Germinal center (tissue), 1 donor: ENCODE data around the gene KNTC1.
"Not testable (repeated sequence)": the region's sequence is repeated elsewhere in the genome, so short reads cannot be mapped to it uniquely, and the experiment has no call there.

Source experiments
- DNase-seq: peaks from one replicate; pipeline ENCODE4 v3.0.0; 2012; ENCODE audit warnings: mixed read lengths, low spot score

KNTC1 gene

DNA sequence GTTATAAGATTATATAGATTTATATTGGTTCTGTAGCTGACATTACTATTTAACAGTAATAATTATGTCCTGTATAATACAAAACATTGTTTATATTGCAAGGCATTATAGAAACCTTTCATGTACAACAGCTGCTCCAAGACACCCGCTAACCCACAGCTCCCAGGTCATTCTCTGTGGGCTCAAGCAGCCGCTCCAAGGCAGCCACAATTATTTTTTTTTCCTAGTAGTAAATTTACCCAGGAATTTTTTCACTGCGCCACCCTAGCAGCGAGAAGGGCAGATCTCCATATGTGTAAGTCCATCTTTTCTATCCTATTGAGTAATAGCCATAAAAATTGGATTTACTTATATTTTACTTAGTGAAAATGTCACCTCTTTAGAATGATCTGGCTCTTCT is 36.3 kb downstream of the KNTC1 start:
- no peak for DNase-seq

DNA sequence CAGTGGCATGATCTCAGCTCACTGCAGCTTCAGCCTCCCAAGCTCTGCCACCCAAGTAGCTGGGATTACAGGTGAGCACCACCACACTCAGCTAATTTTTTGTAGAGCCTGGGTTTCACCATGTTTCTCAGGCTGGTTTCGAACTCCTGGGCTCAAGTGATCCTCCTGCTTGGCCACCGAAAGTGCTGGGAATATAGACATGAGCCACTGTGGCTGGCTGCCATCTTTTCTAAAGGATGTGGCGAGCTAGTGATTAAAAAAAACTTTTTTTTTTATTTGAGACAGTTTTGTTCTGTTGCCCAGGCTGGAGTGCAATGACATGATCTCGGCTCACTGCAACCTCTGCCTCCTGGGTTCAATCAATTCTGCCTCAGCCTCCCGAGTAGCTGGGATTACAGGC is 39.8 kb downstream of the KNTC1 start:
- DNase-seq, result not testable (repeated sequence)

DNA sequence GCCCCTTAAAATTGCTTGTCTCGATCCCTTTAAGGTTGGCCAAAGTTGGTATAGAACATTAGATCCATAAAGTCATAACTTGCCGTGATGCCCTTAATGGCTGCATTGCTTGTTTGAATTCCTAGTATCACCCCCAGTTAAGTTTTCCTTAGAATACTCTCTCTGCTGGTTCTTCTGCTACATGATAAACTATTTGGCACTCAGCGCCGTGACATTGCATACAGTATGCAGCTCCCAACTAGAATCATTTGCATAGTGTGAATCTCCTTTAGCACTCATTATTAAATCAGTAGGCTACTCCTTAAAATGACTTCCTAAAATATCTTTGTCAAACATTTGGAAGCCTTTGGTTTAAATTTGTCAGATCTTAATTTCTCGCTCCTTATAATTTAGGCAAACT is 42.2 kb downstream of the KNTC1 start:
- no peak for DNase-seq

DNA sequence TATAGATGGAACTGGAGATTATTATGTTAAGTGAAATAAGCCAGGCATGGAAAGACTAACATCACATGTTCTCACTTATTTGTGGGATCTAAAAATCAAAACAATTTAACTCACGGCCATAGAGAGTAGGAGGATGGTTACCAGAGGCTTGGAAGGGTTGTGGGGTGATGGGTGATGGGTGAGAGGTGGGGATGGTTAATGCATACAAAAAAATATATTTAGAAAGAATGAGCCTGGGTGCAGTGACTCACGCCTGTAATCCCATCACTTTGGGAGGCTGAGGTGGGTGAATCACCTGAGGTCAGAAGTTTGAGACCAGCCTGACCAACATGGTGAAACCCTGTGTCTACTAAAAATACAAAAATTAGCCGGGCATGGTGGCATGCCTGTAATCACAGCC is 43.0 kb downstream of the KNTC1 start:
- not testable (repeated sequence) for DNase-seq

DNA sequence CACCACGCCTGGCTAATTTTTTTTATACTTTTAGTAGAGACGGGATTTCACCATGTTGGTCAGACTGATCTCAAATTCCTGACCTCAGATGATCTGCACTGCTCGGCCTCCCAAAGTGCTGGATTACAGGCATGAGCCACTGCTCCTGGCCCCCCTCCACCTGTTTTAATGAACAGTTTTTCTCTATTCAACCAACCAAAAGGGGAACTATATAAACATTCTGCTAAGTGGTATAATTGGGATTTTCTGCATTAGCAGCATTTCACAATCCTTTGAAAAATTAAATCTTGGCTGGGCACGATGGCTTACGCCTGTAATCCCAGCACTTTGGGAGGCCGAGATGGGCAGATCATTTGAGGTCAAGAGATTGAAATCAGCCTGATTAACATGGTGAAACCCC is 44.8 kb downstream of the KNTC1 start:
- no peak for DNase-seq

DNA sequence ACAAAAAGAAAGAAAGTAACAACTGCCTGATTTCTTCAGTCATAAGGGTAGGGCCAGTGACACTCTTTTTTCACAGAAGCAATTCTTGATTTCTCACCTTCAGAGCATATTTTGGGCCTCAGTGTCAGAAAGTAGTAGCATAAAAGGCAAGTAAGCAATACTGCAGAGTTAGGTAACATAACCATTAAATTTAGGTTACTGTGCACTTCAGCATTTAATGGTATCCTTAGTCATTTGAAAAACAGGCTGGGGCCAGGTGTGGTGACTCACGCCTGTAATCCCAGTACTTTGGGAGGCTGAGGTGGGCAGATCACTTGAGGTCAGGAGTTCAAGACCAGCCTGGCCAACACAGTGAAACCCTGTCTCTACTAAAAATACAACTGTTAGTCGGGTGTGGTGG is 56.2 kb downstream of the KNTC1 start:
- DNase-seq, result not testable (repeated sequence)

DNA sequence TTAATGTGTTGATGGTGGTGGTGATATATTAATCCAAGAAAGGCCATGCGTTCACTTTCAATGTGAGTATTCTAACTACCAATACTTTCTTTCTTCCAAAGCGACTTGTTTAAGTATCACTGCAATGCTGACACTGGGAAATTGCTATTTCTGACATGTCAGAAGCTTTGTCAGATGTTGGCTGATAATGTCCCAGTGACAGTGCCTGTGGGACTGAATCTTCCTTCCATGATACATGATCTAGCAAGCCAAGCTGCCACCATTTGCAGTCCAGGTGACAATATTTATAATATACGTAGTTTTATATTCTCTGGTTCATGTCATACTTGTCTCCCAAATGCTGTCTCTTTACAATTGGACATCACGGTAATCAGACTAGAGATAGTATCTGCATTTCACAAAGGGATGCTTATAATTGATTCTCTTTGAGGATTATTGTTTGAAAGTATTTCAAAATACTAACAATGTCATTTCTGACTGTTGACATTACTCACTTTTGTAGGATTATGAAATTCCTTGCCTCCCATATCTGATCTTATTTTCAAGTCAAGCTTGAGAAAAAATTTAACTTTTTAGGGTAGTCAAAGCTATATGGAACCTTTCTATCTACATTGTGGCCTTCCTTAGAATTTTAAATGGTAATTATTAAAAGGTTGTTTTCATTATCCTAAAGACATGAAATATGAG is 57.3 kb downstream of the KNTC1 start:
- DNase-seq, result no peak

DNA sequence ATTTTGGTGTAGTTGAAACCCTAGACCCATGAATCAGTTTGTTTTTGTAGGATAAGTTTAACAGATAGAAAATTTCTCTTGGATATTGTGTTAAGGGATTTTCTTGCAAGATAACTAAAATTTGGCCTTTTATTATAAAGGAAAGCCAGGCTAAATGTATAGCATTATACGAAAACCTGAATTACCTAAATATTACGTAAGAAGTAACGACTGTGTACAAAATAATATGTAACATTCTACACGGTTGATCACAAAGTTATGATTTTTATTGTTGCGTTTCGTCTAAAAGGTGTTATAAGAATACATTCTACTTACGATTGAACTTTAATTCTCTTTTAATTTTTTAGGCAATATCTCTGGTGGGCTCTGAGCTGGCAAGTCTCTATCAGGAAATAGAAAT is 63.9 kb downstream of the KNTC1 start:
- no peak for DNase-seq

DNA sequence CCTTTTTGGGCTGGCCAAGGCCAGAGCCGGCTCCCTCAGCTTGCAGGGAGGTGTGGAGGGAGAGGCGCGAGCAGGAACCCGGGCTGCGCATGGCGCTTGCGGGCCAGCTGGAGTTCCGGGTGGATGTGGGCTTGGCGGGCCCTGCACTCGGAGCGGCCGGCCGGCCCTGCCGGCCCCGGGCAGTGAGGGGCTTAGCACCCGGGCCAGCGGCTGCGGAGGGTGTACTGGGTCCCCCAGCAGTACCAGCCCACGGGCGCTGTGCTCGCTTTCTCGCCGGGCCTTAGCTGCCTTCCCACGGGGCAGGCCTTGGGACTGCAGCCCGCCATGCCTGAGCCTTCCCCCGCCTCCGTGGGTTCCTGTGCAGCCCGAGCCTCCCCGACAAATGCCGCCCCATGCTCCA is 64.9 kb downstream of the KNTC1 start:
- not testable (repeated sequence) for DNase-seq

DNA sequence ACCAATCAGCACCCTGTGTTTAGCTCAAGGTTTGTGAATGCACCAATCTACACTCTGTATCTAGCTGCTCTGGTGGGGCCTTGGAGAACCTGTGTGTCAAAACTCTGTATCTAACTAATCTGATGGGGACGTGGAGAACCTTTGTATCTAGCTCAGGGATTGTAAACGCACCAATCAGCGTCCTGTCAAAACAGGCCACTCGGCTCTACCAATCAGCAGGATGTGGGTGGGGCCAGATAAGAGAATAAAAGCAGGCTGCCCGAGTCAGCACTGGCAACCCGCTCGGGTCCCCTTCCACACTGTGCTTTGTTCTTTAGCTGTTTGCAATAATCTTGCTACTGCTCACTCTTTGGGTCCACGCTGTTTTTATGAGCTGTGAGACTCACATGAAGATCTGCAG is 65.5 kb downstream of the KNTC1 start:
- not testable (repeated sequence) for DNase-seq

DNA sequence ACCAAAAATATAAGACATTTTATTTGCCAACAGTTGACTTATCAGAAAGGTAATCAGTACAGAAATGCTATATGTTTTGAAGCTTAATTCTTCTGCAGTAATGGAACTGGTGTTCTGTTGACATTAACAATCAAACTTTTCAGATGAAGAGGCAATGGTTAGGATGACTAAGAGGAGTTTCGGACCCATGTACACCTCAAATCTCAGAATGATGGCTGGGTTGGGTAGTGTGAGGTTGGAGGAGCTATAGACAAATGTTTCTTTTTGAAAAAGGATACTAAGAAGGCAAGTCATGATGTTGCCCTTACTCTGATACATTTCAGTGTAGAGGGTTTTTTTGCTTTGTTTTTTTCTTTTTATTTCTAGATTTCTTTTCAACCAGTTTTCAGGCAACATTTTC is 66.9 kb downstream of the KNTC1 start:
- DNase-seq, result no peak

DNA sequence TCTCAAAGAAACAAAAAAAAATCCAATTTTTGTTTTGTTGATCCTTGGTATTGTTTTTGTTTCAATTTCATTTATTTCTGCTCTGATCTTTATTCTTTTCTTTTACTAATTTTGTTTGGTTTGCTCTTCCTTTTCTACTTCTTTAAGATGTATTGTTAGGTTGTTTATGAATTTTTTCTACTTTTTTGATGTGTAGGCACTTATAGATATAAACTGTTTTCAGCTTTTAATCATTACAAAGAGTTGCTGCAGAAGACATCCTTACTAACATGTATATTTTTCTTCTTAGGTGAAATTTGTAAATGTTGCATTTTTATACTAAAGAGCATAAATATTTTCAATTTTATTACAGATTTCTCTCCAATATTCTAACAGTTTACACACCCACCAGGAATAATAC is 69.8 kb downstream of the KNTC1 start:
- no peak for DNase-seq

DNA sequence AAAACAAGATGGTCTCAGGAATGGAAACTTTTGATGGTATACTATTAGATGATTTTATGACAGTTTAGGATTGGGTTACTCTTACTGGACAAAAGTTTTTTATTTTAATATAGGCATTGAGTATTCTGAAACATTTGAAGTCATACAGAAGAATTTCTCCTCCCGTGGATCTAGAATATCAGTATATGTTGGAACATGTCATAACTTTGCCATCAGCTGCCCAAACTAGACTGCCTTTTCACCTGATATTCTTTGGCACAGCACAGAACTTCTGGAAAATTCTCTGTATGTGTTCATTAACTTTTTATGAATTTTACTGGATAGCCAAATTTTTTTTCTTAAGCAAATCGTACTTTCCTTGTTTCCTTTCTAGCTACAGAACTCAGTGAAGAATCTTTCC is 75.4 kb downstream of the KNTC1 start:
- no peak for DNase-seq

DNA sequence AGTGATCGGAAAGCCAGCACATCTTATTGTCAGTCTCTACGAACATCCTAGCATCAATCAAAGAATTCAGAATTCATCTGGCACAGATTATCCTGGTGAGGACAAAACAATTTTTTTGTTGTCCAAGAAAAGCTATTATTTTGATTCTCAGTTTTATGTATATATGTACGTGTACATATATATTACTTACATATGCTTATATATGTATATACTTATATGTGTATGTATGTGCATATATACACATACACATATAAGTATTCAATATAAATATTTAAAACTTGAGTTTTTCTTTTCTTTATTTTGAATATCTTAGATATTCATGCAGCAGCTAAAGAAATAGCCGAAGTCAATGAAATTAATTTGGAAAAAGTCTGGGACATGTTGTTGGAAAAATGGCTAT is 77.9 kb downstream of the KNTC1 start:
- DNase-seq, result no peak

DNA sequence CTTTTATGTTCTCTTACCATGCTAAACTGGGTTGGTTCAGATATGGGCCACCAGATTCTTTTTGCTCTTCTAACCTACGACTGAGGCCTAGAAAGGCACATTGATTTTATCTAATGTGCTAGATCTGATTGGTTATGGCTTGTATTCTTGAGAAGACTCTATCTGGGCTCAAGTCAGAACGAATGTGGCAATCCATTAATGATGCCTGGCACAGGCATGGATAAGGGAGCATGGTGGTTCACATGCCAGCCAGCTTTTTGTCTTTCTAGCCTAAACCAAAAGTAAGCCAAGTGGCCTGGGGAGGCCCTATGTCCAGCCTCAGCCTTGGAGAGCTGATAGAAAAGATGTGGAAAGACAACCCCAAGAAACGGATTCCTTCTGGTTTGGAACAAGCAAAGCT is 82.7 kb downstream of the KNTC1 start:
- no peak for DNase-seq

DNA sequence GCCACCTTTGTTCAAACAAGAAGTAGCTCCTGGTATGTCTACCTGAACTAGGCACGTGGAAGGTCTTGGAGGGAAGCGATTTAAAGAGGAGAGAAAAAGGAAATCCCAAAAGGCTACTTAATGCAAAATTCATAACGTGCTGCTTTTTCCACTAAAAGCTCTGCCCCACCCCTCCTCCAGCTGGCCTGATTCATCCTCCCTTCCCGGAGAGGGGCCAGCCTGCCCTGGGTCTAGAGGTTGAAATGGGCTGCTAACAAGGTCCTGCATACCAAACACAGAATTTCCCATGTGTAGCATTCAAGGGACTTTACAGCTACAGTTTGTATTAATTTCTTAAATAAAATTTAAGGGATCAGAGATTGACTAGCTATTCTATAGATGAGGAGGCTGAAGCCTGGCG is 83.2 kb downstream of the KNTC1 start:
- DNase-seq, result no peak

DNA sequence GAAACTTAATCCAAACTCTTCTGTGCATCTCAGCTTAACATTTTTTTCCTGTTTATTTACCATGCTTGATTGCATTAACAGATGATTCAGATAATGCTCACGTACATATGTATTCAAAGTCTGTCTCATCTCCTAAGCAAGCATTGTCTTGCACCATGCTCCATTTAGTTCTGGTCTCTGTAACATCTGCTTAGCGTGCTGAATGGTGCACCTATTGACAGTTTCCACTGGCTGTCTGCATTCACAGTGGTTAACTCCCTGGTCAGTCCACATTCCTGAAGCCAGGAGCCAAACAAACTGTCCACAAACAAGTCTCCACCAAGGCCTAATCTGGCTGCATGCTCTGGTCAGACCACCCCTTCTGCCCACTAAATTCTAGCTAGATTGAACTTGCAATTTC is 83.9 kb downstream of the KNTC1 start:
- no peak for DNase-seq

DNA sequence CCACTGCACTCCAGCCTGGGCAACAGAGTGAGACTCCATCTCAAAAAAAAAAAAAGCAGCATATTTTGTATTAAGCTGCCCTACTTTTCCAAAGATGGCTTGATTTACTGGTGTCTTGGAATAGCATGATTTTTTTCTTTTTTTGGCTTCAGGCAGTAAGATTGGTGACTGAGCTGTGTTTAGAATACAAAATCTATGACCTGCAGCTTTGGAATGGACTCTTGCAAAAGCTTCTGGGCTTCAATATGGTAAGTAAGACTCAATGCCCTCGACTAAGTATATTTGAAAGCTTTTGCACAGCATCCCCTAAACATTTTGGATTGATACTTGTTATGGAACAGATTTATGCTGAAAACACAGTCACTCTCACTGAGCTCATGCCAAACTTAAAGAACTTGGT is 87.8 kb downstream of the KNTC1 start:
- DNase-seq, result no peak

DNA sequence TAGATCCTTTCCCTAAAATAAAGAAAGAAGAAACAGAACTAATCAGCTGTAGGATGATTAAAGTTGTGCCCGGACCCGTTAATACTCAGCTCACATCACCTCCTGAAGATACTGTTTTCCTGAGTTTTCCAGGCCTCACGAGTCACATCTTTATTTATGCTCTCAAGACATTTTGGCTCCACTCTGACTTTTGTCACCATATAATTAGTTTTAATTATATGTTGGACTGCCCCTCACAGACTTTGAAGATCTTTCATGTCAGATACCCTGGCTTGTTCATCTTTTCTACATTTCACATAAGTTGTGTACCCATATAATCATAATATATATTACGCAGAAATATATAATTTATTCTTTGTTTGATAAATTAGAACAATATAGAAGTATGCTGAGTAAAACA is 88.7 kb downstream of the KNTC1 start:
- DNase-seq, result no peak

DNA sequence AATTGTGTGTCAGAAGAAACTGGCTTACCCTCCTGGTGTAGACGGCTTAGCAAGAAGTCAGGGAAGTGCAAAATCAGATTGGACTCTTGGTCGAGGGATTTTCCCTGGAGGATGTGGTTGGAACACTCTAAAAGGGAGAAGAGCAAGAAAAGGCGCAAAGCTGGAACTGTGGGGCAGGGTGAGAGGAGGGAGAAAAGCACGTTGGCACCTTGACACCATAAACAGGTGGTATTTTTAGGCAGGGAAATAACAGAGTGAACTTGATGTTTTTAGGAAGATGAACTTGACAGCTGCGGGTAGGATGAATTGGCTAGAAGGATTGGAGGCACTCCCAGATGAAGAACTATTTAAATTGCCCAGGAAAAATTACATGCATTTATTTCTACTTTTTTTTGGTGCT is 108.4 kb downstream of the KNTC1 start:
- DNase-seq, result no peak

DNA sequence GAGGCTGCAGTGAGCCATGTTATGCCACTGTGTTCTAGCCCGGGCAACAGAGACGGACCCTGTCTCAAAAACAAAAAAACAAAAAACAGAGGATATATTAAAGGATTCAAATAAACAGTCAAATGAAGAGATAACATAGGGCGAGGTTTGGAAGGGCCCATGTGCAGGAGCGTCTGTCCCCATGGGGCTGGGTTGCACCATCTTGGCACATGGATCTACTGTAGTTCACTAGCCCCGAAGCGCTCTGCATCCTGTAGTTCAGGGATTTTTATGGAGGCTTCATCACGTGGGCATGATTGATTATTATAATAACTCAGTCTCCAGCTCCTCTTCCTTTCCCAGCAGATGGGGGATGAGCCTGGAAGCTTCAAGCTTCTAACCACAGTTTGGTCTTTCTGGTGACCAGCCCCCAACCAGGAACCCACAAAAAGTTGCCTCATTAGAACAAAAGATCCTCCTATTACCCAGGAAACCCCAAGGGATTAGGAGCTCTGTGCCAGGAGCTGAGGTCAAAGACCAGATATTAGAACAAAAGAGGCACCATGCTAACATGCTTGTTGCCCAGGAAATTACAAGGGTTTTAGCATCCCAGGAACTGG is 116.3 kb downstream of the KNTC1 start:
- DNase-seq, result no peak

DNA sequence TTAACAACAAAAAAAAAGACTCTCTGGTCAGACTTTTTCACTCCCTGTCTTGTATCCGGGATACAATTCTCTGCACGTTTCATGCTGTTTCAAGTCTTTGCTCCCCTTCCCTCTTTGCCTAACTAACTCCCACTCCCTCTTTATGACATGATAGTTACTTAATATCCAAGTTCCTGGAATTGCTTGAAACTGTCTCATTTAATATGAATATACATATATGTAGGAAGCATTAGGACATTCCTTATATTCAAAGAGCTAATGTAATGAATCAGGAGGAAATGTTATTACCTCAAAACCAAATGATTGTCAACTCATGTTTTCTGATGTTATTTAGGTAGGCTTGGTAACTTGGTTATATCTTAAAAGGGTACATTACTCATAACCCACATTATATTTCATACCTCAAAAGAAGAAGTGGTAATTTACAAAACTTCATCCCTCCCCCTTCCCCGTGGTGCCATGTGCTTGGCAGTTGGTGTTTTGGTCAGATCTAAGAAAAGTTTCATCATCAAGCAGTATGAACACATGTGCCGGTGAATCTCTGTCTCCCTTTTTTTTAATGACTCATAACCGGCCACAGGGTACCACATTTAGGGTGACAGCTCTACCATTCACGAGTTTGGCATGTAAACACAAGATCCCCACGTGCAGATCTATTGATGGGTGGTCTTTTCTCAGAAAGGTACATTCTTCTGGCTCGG is 119.6 kb downstream of the KNTC1 start:
- peak; percentile 37 for DNase-seq

DNA sequence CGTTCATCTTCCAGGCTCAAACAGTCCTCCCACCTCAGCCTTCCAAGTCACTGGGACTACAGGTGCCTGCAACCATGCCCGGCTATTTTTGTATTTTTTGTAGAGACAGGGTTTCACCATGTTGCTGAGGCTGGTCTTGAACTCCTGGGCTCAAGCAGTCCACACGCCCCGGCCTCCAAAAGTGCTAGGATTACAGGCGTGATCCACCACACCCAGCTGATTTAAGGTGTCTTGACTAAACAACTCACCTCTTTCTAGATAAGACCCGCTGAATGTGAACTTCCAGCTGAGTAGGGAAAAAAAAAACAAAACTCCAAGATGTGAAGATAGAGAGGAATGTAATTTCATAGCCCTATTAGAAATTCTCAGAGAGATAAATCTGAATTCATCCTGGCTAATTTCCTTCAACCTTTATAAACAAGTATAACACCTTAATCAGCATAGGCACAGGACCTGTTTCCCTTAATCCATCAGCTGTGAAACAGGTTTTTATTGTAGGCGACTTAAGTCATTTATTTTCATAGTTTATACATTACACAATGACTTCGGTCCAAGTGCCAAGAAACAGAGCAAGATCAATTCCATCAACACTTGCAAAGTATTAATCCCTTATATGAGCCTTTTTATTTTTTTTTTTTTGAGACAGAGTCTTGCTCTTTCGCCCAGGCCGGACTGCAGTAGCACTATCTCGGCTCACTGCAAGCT is 124.6 kb downstream of the KNTC1 start:
- no peak for DNase-seq
